Spleen (tissue), 7 donors: ENCODE data around the gene VENTX.

ENCODE experiments used
- CTCF ChIP-seq, 11 experiments: fragments of 200-600 bp in 7 of 11; fragments of 450-650 bp in 4 of 11; sonication (generic) in 4 of 11; IDR thresholded peaks in 8 of 11; conservative IDR thresholded peaks in 3 of 11; 1 replicate in 7 of 11; 2 replicates in 4 of 11; pipeline versions ENCODE4 v1.4.0 to v1.8.0; 2016 to 2021; ENCODE audit warnings: antibody characterized with exemption in 11 of 11, inconsistent platforms in 4 of 11, mild to moderate bottlenecking in 1 of 11
- POLR2A ChIP-seq, 3 donors: fragments of 450-650 bp; IDR thresholded peaks; one replicate each; pipeline ENCODE4 v1.5.1; 2017; ENCODE audit warnings: antibody characterized with exemption in 3 of 3, mild to moderate bottlenecking in 1 of 3
- POLR2AphosphoS5 ChIP-seq, 3 donors: sonication (generic); formaldehyde crosslinking; IDR thresholded peaks; one replicate each; pipeline ENCODE4 v1.5.1; 2017; ENCODE audit warnings: antibody characterized with exemption in 3 of 3
- donor health status: DM: no; HTN: no; CAD: no; lungs with moderate emphysema.
- donor health status: DM: no; HTN: no; CAD: no.
- donor health status: DM: no; HTN: no; CAD: no.

- TF ChIP-seq CTCF (IDR thresholded peaks at IDR 0.05 in 8 of 11, conservative IDR thresholded peaks at IDR 0.05 in 3 of 11), result no peak
- no peak for TF ChIP-seq POLR2AphosphoS5 (IDR thresholded peaks at IDR 0.05)
- no peak for TF ChIP-seq POLR2A (IDR thresholded peaks at IDR 0.05)
Measured at GRCh38 chr10:133272301-133272963, 34.8 kb downstream of the VENTX start.
